IMR-90 (cell line): ENCODE measurements around the gene SOBP.

Experiments
- BHLHE40 ChIP-seq: fragments of 150-350 bp; IDR thresholded peaks from 2 replicates; pipeline ENCODE4 v1.6.1; 2016; ENCODE audit warnings: mild to moderate bottlenecking, low read depth, low read length
- CEBPB ChIP-seq: IDR thresholded peaks from 2 replicates; pipeline ENCODE4 v1.6.1; 2012; ENCODE audit warnings: low read depth, low read length, improper control_type of control experiment
- CHD1 ChIP-seq: IDR thresholded peaks from 2 replicates; pipeline ENCODE4 v1.6.1; 2012; ENCODE audit warnings: low read depth, low read length, improper control_type of control experiment
- ELK1 ChIP-seq: fragments of 150-350 bp; IDR thresholded peaks from 2 replicates; pipeline ENCODE4 v1.6.1; 2016; ENCODE audit warnings: low read depth, mild to moderate bottlenecking, low read length, moderate library complexity, borderline replicate concordance
- FOS ChIP-seq: fragments of 150-350 bp; IDR thresholded peaks from 2 replicates; pipeline ENCODE4 v1.6.1; 2016; ENCODE audit warnings: low read depth, low read length
- MAZ ChIP-seq: IDR thresholded peaks from 2 replicates; pipeline ENCODE4 v1.6.1; 2012; ENCODE audit warnings: low read depth, mild to moderate bottlenecking, low read length, improper control_type of control experiment, moderate library complexity, borderline replicate concordance
- MXI1 ChIP-seq: IDR thresholded peaks from 2 replicates; pipeline ENCODE4 v1.6.1; 2012; ENCODE audit warnings: low read depth, mild to moderate bottlenecking, low read length, moderate library complexity, borderline replicate concordance
- NFE2L2 ChIP-seq: fragments of 150-350 bp; IDR thresholded peaks from 2 replicates; pipeline ENCODE4 v1.6.1; 2016; ENCODE audit warnings: low read depth, mild to moderate bottlenecking, low read length
- POLR2A ChIP-seq: IDR thresholded peaks from 2 replicates; pipeline ENCODE4 v1.6.1; 2012; ENCODE audit warnings: mild to moderate bottlenecking, low read depth, low read length
- RAD21 ChIP-seq: IDR thresholded peaks from 2 replicates; pipeline ENCODE4 v1.6.1; 2012; ENCODE audit warnings: low read length, improper control_type of control experiment
- RCOR1 ChIP-seq: IDR thresholded peaks from 2 replicates; pipeline ENCODE4 v1.6.1; 2012; ENCODE audit warnings: mild to moderate bottlenecking, low read length, improper control_type of control experiment; ENCODE audit not compliant: insufficient replicate concordance
- RFX5 ChIP-seq: IDR thresholded peaks from 2 replicates; pipeline ENCODE4 v1.8.0; 2012; ENCODE audit warnings: low read depth, mild to moderate bottlenecking, low read length, moderate library complexity
- SMC3 ChIP-seq: fragments of 150-350 bp; IDR thresholded peaks from 2 replicates; pipeline ENCODE4 v1.6.1; 2016; ENCODE audit warnings: low read depth, mild to moderate bottlenecking, antibody characterized with exemption, low read length, moderate library complexity
- TF ChIP-seq, protein P1 (sequence below): conservative IDR thresholded peaks from 2 replicates; pipeline ENCODE4 v1.5.1; 2012; ENCODE audit warnings: mild to moderate bottlenecking, low read depth, low read length, improper control_type of control experiment

- TF ChIP-seq, protein P1, sequence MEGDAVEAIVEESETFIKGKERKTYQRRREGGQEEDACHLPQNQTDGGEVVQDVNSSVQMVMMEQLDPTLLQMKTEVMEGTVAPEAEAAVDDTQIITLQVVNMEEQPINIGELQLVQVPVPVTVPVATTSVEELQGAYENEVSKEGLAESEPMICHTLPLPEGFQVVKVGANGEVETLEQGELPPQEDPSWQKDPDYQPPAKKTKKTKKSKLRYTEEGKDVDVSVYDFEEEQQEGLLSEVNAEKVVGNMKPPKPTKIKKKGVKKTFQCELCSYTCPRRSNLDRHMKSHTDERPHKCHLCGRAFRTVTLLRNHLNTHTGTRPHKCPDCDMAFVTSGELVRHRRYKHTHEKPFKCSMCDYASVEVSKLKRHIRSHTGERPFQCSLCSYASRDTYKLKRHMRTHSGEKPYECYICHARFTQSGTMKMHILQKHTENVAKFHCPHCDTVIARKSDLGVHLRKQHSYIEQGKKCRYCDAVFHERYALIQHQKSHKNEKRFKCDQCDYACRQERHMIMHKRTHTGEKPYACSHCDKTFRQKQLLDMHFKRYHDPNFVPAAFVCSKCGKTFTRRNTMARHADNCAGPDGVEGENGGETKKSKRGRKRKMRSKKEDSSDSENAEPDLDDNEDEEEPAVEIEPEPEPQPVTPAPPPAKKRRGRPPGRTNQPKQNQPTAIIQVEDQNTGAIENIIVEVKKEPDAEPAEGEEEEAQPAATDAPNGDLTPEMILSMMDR: no peak
- TF ChIP-seq RFX5 (no peak), RCOR1 (no peak), FOS (no peak), SMC3 (no peak), ELK1 (no peak), POLR2A (no peak), CHD1 (no peak), RAD21 (no peak), CEBPB (no peak), BHLHE40 (no peak), MAZ (no peak), NFE2L2 (no peak), MXI1 (no peak)
Observed at GRCh38 chr6:107523794-107524193, 33.9 kb downstream of the SOBP start.
